Tibial nerve (tissue), 4 donors: ENCODE measurements around the gene ZCCHC7. TPM values are rescaled to one million over a fixed set of nuclear protein-coding genes. Genes with fewer than 3 reads are reported as not detected.

Experiments
- DNase-seq, 2 donors: peaks; one replicate each; pipeline ENCODE4 v3.0.0-alpha.2; 2019; ENCODE audit warnings: low spot score in 2 of 2
- H3K27ac ChIP-seq, 4 donors: fragments of 200-600 bp; sonication (generic) in 3 of 4; one replicate each; pipeline ENCODE4 v1.5.1; 2017 to 2019; ENCODE audit warnings: mild to moderate bottlenecking in 1 of 4
- H3K27me3 ChIP-seq, 2 donors: fragments of 200-600 bp; sonication (generic) in 1 of 2; one replicate each; pipeline versions ENCODE4 v1.5.1 to v1.6.0; 2017 to 2019
- H3K36me3 ChIP-seq, 3 donors: fragments of 200-600 bp; sonication (generic); one replicate each; pipeline ENCODE4 v1.5.1; 2018 to 2019
- H3K4me1 ChIP-seq, 4 donors: fragments of 200-600 bp; sonication (generic) in 3 of 4; one replicate each; pipeline ENCODE4 v1.5.1; 2017 to 2019
- H3K4me3 ChIP-seq, 4 donors: fragments of 200-600 bp; sonication (generic) in 3 of 4; one replicate each; pipeline ENCODE4 v1.5.1; 2017 to 2019; ENCODE audit warnings: mild to moderate bottlenecking in 1 of 4, moderate library complexity in 1 of 4
- H3K9me3 ChIP-seq, 4 donors: fragments of 200-600 bp; sonication (generic) in 3 of 4; one replicate each; pipeline ENCODE4 v1.5.1; 2017 to 2019
- EP300 ChIP-seq, 2 donors: sonication (generic); formaldehyde crosslinking; IDR thresholded peaks; one replicate each; pipeline ENCODE4 v1.6.1; 2017; ENCODE audit warnings: antibody characterized with exemption in 2 of 2, mild to moderate bottlenecking in 1 of 2
- POLR2A ChIP-seq, 2 donors: fragments of 450-650 bp; IDR thresholded peaks; one replicate each; pipeline ENCODE4 v1.6.1; 2017; ENCODE audit warnings: antibody characterized with exemption in 2 of 2, mild to moderate bottlenecking in 2 of 2, moderate library complexity in 2 of 2
- WGBS, 2 donors: methylation state at CpG; one replicate each; pipeline ENCODE4 v1.1.5; 2018; 5-methylcytosine and 5-hydroxymethylcytosine counted together
- total RNA-seq, 4 donors: library from RNA; depleted of rRNA; stranded (reverse); fragments of >200 nt; gene quantifications; one replicate each; pipeline ENCODE4 v1.1.0, GENCODE V29; 2016
- TF ChIP-seq, protein P1 (sequence below), 5 experiments: fragments of 200-600 bp in 3 of 5; fragments of 450-650 bp in 2 of 5; sonication (generic) in 3 of 5; IDR thresholded peaks; one replicate each; pipeline ENCODE4 v1.5.1; 2016 to 2019; ENCODE audit warnings: antibody characterized with exemption in 5 of 5, mild to moderate bottlenecking in 3 of 5, moderate library complexity in 2 of 5

The ZCCHC7 gene
- total RNA-seq, 4 donors from 2014 or later: 11.8 to 24.7 (median 18.3) TPM

DNA sequence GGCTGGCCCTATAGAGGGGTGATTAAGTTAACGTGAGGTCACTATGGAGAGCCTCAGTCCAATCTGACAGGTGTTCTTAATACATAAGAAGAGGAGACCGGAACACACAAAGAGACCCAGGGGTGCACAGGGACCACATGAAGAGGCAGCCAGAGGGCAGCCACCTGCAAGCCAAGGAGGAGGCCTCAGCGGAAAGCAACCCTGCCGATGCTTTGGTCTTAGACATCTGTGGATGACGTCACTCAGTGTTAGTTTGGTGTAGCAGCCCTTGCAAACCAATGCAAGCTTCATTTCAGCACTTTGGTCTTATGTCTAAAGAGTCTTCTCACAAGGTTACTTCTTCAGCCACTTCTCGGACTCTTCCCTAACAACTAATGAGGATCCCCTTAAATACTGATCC is 254.5 kb downstream of the ZCCHC7 start:
- no peaks in the 10 kb centered on the region for H3K27me3 ChIP-seq
- no peak overlapping the region for H3K27ac ChIP-seq
- TF ChIP-seq POLR2A (IDR thresholded peaks at IDR 0.05): no peak
- no peak for TF ChIP-seq EP300 (IDR thresholded peaks at IDR 0.05)
- TF ChIP-seq, protein P1, sequence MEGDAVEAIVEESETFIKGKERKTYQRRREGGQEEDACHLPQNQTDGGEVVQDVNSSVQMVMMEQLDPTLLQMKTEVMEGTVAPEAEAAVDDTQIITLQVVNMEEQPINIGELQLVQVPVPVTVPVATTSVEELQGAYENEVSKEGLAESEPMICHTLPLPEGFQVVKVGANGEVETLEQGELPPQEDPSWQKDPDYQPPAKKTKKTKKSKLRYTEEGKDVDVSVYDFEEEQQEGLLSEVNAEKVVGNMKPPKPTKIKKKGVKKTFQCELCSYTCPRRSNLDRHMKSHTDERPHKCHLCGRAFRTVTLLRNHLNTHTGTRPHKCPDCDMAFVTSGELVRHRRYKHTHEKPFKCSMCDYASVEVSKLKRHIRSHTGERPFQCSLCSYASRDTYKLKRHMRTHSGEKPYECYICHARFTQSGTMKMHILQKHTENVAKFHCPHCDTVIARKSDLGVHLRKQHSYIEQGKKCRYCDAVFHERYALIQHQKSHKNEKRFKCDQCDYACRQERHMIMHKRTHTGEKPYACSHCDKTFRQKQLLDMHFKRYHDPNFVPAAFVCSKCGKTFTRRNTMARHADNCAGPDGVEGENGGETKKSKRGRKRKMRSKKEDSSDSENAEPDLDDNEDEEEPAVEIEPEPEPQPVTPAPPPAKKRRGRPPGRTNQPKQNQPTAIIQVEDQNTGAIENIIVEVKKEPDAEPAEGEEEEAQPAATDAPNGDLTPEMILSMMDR (IDR thresholded peaks at IDR 0.05): no peak
- no peak for DNase-seq
- H3K4me1 ChIP-seq: no peaks in the 10 kb centered on the region
- WGBS, 2 donors: 71 to 82% methylated on average over 6 of the region's 6 CpGs
- H3K9me3 ChIP-seq: no peaks in the 10 kb centered on the region
- H3K4me3 ChIP-seq: no peak overlapping the region
- no peaks in the 10 kb centered on the region for H3K36me3 ChIP-seq

DNA sequence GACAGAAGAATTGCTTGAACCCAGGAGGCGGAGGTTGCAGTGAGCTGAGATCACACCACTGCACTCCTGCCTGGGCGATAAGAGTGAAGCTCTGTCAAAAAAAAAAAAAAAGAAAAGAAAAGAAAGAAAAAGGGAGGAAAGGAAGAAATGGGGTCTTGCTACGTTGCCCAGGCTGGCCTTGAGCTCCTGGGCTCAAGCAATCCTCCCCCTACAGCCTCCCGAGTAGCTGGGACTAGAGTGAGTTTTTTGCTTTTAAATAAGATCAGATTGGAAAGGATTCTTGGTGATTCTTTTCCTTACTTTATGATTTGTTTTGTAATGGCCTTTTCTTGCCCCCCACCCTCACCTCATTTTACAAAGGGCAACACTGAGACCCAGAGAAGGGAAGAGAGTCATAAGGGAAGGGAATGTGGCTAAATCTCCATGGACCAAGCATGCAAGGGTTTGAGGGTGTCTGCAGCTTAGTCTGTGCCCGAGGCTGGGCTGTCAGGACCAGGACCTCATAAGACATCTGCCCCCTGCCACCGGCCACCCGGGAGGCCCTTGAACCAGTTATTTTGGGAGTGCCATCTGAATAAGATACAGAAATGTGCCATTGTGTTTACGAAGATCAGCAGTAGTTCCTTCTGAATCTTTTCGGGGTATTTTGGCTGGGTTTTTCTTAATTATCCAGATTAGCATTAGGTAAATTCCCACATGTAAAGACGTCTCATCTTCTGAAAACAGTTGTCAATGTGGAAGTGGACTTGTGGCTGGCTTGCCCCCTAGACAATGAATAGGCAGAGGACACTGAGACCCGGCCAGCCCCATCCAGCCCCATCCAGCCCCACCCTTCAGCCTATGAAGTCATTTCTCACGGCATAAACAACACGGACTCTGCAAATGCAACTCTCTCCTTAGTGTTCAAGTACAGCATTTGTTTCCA is 257.6 kb downstream of the ZCCHC7 start:
- no peak overlapping the region for H3K4me3 ChIP-seq
- TF ChIP-seq, protein P1 (IDR thresholded peaks at IDR 0.05): no peak
- no peak for TF ChIP-seq EP300 (IDR thresholded peaks at IDR 0.05)
- TF ChIP-seq POLR2A (IDR thresholded peaks at IDR 0.05): no peak
- no peak overlapping the region for H3K27ac ChIP-seq
- WGBS, 2 donors: 74 to 75% methylated on average over 13 of the region's 13 CpGs
- H3K27me3 ChIP-seq: no peaks in the 10 kb centered on the region
- peaks cover 0 to 9% (median 0%) of the 10 kb centered on the region in 3 donors for H3K36me3 ChIP-seq
- H3K4me1 ChIP-seq: no peaks in the 10 kb centered on the region
- H3K9me3 ChIP-seq: no peaks in the 10 kb centered on the region
- no peak for DNase-seq

DNA sequence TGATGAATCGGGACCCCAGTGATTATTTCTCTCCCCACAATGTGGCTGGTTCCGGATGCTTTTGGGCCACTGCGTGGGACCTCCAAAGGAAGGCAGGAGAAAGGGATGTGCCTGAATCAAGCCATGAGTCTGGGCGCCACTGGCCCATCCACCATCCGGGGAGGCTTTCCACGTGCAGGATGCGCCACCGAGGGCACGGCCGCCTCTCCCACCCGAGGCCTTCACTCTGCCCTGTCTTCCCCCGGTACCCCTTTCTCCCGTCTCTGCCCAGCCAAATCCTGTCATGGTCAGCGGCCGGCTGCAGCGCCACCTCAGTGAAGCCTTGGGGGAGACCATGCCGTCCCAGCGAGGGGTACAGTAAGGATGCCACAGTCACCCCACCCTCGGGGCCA is 258.2 kb downstream of the ZCCHC7 start:
- Histone ChIP-seq H3K27me3 (no peaks in the 10 kb centered on the region), H3K36me3 (peaks cover 0 to 9% (median 0%) of the 10 kb centered on the region in 3 donors), H3K4me3 (no peak overlapping the region), H3K27ac (no peak overlapping the region), H3K4me1 (no peaks in the 10 kb centered on the region), H3K9me3 (no peaks in the 10 kb centered on the region)
- TF ChIP-seq POLR2A (IDR thresholded peaks at IDR 0.05) (no peak), EP300 (IDR thresholded peaks at IDR 0.05) (no peak)
- TF ChIP-seq, protein P1 (IDR thresholded peaks at IDR 0.05): no peak
- WGBS, 2 donors: 85 to 95% methylated on average over 17 to 19 of the region's 19 CpGs
- DNase-seq: no peak

DNA sequence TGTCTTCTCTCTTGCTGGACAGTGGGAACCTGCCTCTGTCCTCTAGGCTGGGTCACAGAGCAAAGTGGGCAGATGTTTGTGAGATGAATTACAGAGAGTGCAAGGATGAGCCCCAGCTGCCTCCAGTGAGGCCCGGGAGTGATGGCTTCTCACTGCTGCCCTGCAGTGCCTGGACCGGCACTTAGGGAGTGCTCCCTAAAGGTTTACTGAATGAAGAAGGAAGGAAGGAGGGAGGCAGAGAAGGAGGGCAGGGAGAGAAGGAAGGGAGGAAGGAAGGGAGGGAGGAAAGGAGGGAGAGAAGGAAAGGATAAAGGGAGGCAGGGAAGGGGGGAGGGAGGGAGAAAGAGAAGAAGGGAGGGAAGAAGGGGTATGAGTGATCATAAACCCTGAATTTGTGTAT is 259.5 kb downstream of the ZCCHC7 start:
- Histone ChIP-seq H3K27ac (no peak overlapping the region), H3K27me3 (no peaks in the 10 kb centered on the region), H3K4me1 (no peaks in the 10 kb centered on the region), H3K4me3 (no peak overlapping the region), H3K36me3 (peaks cover 0 to 13% (median 0%) of the 10 kb centered on the region in 3 donors), H3K9me3 (no peaks in the 10 kb centered on the region)
- WGBS, 2 donors: 52 to 64% methylated on average over 2 of the region's 2 CpGs
- no peak for DNase-seq
- TF ChIP-seq POLR2A (IDR thresholded peaks at IDR 0.05) (no peak), EP300 (IDR thresholded peaks at IDR 0.05) (no peak)
- TF ChIP-seq, protein P1 (IDR thresholded peaks at IDR 0.05): no peak

DNA sequence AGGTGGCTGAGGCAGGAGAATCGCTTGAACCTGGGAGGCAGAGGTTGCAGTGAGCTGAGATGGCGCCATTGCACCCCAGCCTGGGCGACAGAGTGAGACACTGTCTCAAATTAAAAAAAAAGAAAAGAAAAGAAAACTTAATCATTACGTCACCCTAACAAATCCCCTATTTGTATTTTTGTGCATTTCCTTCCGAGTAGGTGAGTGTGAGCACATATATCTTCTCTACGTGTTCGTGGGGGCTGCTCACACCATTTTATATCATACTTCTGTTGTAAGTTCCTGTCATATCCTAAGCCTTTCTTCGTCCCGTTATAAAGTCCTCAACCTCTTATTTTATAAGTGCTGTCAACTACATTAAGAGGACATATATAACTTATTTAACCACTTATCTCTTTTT is 260.2 kb downstream of the ZCCHC7 start:
- Histone ChIP-seq H3K9me3 (no peaks in the 10 kb centered on the region), H3K36me3 (peaks cover 0 to 13% (median 0%) of the 10 kb centered on the region in 3 donors), H3K4me3 (no peak overlapping the region), H3K27ac (no peak overlapping the region), H3K4me1 (no peaks in the 10 kb centered on the region), H3K27me3 (no peaks in the 10 kb centered on the region)
- no peak for DNase-seq
- 86 to 89% methylated on average over 9 of the region's 9 CpGs for WGBS, 2 donors
- no peak for TF ChIP-seq EP300 (IDR thresholded peaks at IDR 0.05)
